Common myeloid progenitor, CD34-positive (primary cell): ENCODE results near the gene SLN.

Experiments used
- CTCF ChIA-PET: fragments of 350-600 bp; sonication (Branson Sonifier 250); formaldehyde crosslinking; loops from one replicate; lab custom pipeline; 2021; ENCODE audit warnings: antibody characterized with exemption; lab: Charles Lee
- POLR2A ChIA-PET: fragments of 350-600 bp; sonication (Branson Sonifier 250); formaldehyde crosslinking; loops from one replicate; lab custom pipeline; 2021; ENCODE audit warnings: antibody characterized with exemption; lab: Charles Lee
- DNase-seq, 3 donors: peaks; one replicate each; pipeline versions ENCODE4 v3.0.0 to v3.0.0-alpha.2; 2013
- H3K27ac ChIP-seq, 2 experiments: 1 replicate in 1 of 2; 2 replicates in 1 of 2; pipeline ENCODE4 v1.7.0; 2013; ENCODE audit warnings: inconsistent platforms in 2 of 2, low read length in 2 of 2, mild to moderate bottlenecking in 2 of 2, low read depth in 1 of 2, moderate library complexity in 1 of 2; ENCODE audit not compliant: severe bottlenecking in 2 of 2, insufficient read depth in 1 of 2, poor library complexity in 1 of 2
- H3K27me3 ChIP-seq, 5 experiments: replicated peaks in 2 of 5; 1 replicate in 3 of 5; 2 replicates in 2 of 5; pipeline versions ENCODE4 v1.6.1 to v1.7.0; 2013; ENCODE audit warnings: low read length in 4 of 5, mild to moderate bottlenecking in 2 of 5, moderate library complexity in 2 of 5, inconsistent platforms in 1 of 5; ENCODE audit not compliant: insufficient read depth in 5 of 5, control insufficient read depth in 4 of 5
- H3K36me3 ChIP-seq, 4 experiments: 1 replicate in 2 of 4; 2 replicates in 2 of 4; pipeline versions ENCODE4 v1.6.1 to v1.7.0; 2013; ENCODE audit warnings: low read length in 3 of 4, control low read depth in 1 of 4, mild to moderate bottlenecking in 1 of 4; ENCODE audit not compliant: control insufficient read depth in 4 of 4, insufficient read depth in 4 of 4
- H3K4me1 ChIP-seq, 4 experiments: 1 replicate in 3 of 4; 2 replicates in 1 of 4; pipeline versions ENCODE4 v1.6.1 to v1.7.1; 2013; ENCODE audit warnings: low read length in 3 of 4, mild to moderate bottlenecking in 3 of 4, control low read depth in 1 of 4, inconsistent platforms in 1 of 4, moderate library complexity in 1 of 4; ENCODE audit not compliant: control insufficient read depth in 4 of 4, insufficient read depth in 4 of 4; ENCODE audit errors: control extremely low read depth in 1 of 4
- H3K4me3 ChIP-seq, 7 experiments: 1 replicate in 4 of 7; 2 replicates in 3 of 7; pipeline versions ENCODE4 v1.5.1 to v1.7.0; 2013; ENCODE audit warnings: mild to moderate bottlenecking in 7 of 7, low read length in 6 of 7, moderate library complexity in 6 of 7, inconsistent platforms in 2 of 7, low read depth in 2 of 7, control low read depth in 1 of 7; ENCODE audit not compliant: insufficient read depth in 4 of 7, control insufficient read depth in 1 of 7; ENCODE audit errors: extremely low read depth in 1 of 7
- H3K9me3 ChIP-seq, 5 experiments: 1 replicate in 4 of 5; 2 replicates in 1 of 5; pipeline versions ENCODE4 v1.6.1 to v1.7.1; 2013; ENCODE audit warnings: low read length in 4 of 5, mild to moderate bottlenecking in 2 of 5, inconsistent platforms in 1 of 5, low read depth in 1 of 5, moderate library complexity in 1 of 5; ENCODE audit not compliant: control insufficient read depth in 4 of 5, insufficient read depth in 2 of 5; ENCODE audit errors: control extremely low read depth in 1 of 5
- WGBS: methylation state at CpG from one replicate; pipeline ENCODE4 v1.1.5; 2013; ENCODE audit not compliant: insufficient coverage; 5-methylcytosine and 5-hydroxymethylcytosine counted together

The SLN gene

GRCh38 chr11:107683807-107684206, 28.0 kb downstream of the SLN start:
- Histone ChIP-seq H3K9me3 (no peaks in the 10 kb centered on the region), H3K4me1 (no peaks in the 10 kb centered on the region), H3K4me3 (no peak overlapping the region), H3K27me3 (peaks cover 0 to 2% (median 0%) of the 10 kb centered on the region in 5 experiments), H3K27ac (no peak overlapping the region), H3K36me3 (no peaks in the 10 kb centered on the region)
- WGBS, result 80% methylated on average over 1 of the region's 2 CpGs
- DNase-seq, result peak in 2 of 3 donors; percentile 5 to 14
- POLR2A ChIA-PET, result no interaction called here
- CTCF ChIA-PET, result interaction anchor here (0.7 to 1.0 kb wide), 2 partner anchors 14 to 135 kb away, joined by 3 read pairs; no protein-coding TSS in a partner anchor

DNA sequence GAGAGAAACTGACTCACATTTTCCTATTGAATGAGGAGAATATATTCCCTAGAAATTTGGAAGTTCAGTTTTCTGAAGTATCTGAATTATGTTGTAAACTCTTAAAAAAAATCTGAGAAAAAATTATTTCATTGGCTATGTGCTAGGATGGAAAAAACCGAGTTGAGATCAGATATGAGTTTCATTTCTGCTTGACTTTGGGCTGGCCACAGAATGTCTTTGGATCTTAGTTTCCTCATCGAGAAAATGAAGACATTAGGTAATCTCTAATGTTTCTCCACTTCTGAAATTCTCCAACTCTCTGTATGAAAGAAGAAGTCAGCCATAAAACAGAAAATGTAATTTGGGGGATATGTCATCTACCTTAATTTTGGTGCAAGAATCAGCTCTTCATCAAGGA, 28.8 kb downstream of the SLN start:
- H3K36me3 ChIP-seq, result no peaks in the 10 kb centered on the region
- no peak for DNase-seq
- H3K4me3 ChIP-seq, result no peak overlapping the region
- H3K9me3 ChIP-seq, result no peaks in the 10 kb centered on the region
- H3K27me3 ChIP-seq, result peaks cover 0 to 2% (median 0%) of the 10 kb centered on the region in 5 experiments
- no peaks in the 10 kb centered on the region for H3K4me1 ChIP-seq
- H3K27ac ChIP-seq, result no peak overlapping the region
- WGBS, result 90% methylated on average over 2 of the region's 2 CpGs
- POLR2A ChIA-PET, result no interaction called here
- CTCF ChIA-PET, result interaction anchor here (0.7 to 1.2 kb wide), 3 partner anchors 14 to 134 kb away, joined by 3 read pairs; no protein-coding TSS in a partner anchor

DNA sequence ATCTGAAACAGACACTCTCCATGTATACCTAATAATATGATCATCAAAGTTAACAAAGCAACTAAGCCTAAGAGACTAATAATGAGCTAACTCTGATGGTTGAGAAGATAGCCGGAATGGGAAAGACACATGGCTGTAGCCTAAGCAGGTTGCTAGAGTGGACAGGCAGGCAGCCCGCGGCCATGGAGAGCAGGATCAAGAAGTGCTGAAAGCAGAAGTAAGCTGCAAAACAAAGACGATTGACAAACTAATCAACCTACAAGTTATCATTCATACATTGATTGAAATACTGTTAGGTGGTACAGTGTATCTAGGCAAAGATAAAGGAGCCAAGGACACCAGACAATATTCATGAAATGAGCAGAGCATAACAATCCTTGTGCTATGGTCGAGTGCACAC, 29.3 kb downstream of the SLN start:
- CTCF ChIA-PET, result interaction anchor here (1.2 kb wide), 1 partner anchor 119 kb away, joined by 3 read pairs; no protein-coding TSS in a partner anchor

DNA sequence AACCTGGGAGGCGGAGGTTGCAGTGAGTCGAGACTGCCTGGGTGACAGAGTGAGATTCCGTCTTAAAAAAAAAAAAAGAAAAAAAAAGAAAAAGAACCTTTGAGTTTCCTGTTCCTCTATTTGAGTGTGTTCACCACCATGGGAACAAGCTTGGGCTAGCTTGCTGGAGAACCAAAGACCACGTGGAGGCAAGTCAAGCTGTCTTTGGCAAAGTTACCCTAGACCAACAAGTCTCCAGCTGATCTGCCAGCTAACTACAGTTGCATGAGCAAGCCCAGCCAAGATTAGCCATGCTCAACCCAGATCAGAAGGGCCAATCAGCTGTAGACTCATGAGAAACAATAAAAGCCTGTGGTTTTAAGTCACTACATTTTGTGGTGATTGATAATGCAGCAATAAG, 29.7 kb downstream of the SLN start:
- DNase-seq, result no peak
- no peaks in the 10 kb centered on the region for H3K4me1 ChIP-seq
- H3K27me3 ChIP-seq, result peaks cover 0 to 2% (median 0%) of the 10 kb centered on the region in 5 experiments
- no peaks in the 10 kb centered on the region for H3K36me3 ChIP-seq
- POLR2A ChIA-PET, result no interaction called here
- H3K4me3 ChIP-seq, result no peak overlapping the region
- CTCF ChIA-PET, result interaction anchor here (1.2 kb wide), 1 partner anchor 119 kb away, joined by 3 read pairs; no protein-coding TSS in a partner anchor
- 77% methylated on average over 4 of the region's 4 CpGs for whole genome bisulfite sequencing
- H3K9me3 ChIP-seq, result no peaks in the 10 kb centered on the region
- H3K27ac ChIP-seq, result no peak overlapping the region

More for the DNA sequence above, 29.3 kb downstream of the SLN start:
- Histone ChIP-seq H3K27ac (no peak overlapping the region), H3K36me3 (no peaks in the 10 kb centered on the region), H3K27me3 (peaks cover 0 to 2% (median 0%) of the 10 kb centered on the region in 5 experiments), H3K4me3 (no peak overlapping the region), H3K4me1 (no peaks in the 10 kb centered on the region), H3K9me3 (no peaks in the 10 kb centered on the region)
- no peak for DNase-seq
- POLR2A ChIA-PET, result no interaction called here
- WGBS, result 100% methylated on average over 3 of the region's 5 CpGs

- Histone ChIP-seq H3K27ac (no peak overlapping the region), H3K27me3 (peaks cover 0 to 3% (median 2%) of the 10 kb centered on the region in 5 experiments), H3K36me3 (no peaks in the 10 kb centered on the region), H3K4me1 (no peaks in the 10 kb centered on the region), H3K4me3 (no peak overlapping the region), H3K9me3 (no peaks in the 10 kb centered on the region)
- CTCF ChIA-PET, result interaction anchor here (0.7 kb wide), 1 partner anchor 62 kb away, joined by 4 read pairs; no protein-coding TSS in a partner anchor
- POLR2A ChIA-PET, result no interaction called here
- DNase-seq, result no peak
- WGBS, result 100% methylated on average over 3 of the region's 4 CpGs
These were observed 32.4 kb downstream of the SLN start for GRCh38 chr11:107679255-107680024.

GRCh38 chr11:107678632-107678971, 33.3 kb downstream of the SLN start:
- 66% methylated on average over 4 of the region's 6 CpGs for WGBS
- ChIA-PET POLR2A (no interaction called here), CTCF (no interaction called here)

GRCh38 chr11:107677924-107678631, 33.8 kb downstream of the SLN start:
- Histone ChIP-seq H3K4me1 (no peaks in the 10 kb centered on the region), H3K27ac (no peak overlapping the region), H3K9me3 (no peaks in the 10 kb centered on the region), H3K4me3 (no peak overlapping the region), H3K36me3 (no peaks in the 10 kb centered on the region), H3K27me3 (peaks cover 0 to 3% (median 2%) of the 10 kb centered on the region in 5 experiments)
- no peak for DNase-seq
- WGBS, result no CpG with 5 or more reads among the region's 7 CpGs
- ChIA-PET POLR2A (no interaction called here), CTCF (interaction anchor here (1.1 kb wide), 1 partner anchor 12 kb away, joined by 4 read pairs; no protein-coding TSS in a partner anchor)

More at GRCh38 chr11:107678632-107678971, 33.3 kb downstream of the SLN start:
- peaks cover 0 to 3% (median 2%) of the 10 kb centered on the region in 5 experiments for H3K27me3 ChIP-seq
- H3K36me3 ChIP-seq, result no peaks in the 10 kb centered on the region
- no peak overlapping the region for H3K27ac ChIP-seq
- no peak overlapping the region for H3K4me3 ChIP-seq
- no peak for DNase-seq
- no peaks in the 10 kb centered on the region for H3K4me1 ChIP-seq
- no peaks in the 10 kb centered on the region for H3K9me3 ChIP-seq
